ENCODE results near the gene NANOS1. TPM values are rescaled to one million over a fixed set of nuclear protein-coding genes. Genes with fewer than 3 reads are reported as not detected.

The NANOS1 gene
- 1 to 10 TPM; 2.5 to 4.4 TPM for total RNA-seq
- 3.8 TPM for polyA plus RNA-seq (ENCODE audit: insufficient read depth, low read depth, low replicate concordance)
- long read RNA-seq, donor 1, full-length matches to known transcripts: 46 of 431 reads
- long read RNA-seq, donor 1, partial matches to known transcripts: 375 of 431 reads
- long read RNA-seq, donor 1, other reads (novel, unspliced or antisense): 10 of 431 reads
- long read RNA-seq, donor 2, full-length matches to known transcripts: 24 of 24 reads
- long read RNA-seq, donor 2, partial matches to known transcripts: 0 of 24 reads
- long read RNA-seq, donor 2, other reads (novel, unspliced or antisense): 0 of 24 reads

- intact Hi-C loops (cut with DNase I; ENCODE audit: low total_unique reads): no loop called here
- H3K4me1 ChIP-seq: no peaks in the 10 kb centered on the region
- H3K4me3 ChIP-seq: peak within 1 kb of the TSS; percentile 55
- TF ChIP-seq POLR2A (IDR thresholded peaks at IDR 0.05): no peak
- TF ChIP-seq CTCF (IDR thresholded peaks at IDR 0.05): no peak
- H3K27me3 ChIP-seq: no peaks in the 10 kb centered on the region
- no peaks in the 10 kb centered on the region for H3K36me3 ChIP-seq (ENCODE audit: low read depth, missing control alignments)
- peak within 1 kb of the TSS in 1 of 2 donors; percentile 41 for H3K27ac ChIP-seq
- H3K9me3 ChIP-seq: no peaks in the 10 kb centered on the region
- WGBS, 2 donors: 0% methylated on average over 73 of the region's 136 CpGs; no CpG with 5 or more reads in 1 of the 2 donors
- DNase-seq: no peak
Observed at GRCh38 chr10:119029613-119030420, at the start of gene NANOS1. Gene NANOS1, plus strand, starts transcription at chr10:119029714. Its CDS starts 88 bp downstream, at chr10:119029802.

- intact Hi-C loops (cut with DNase I; ENCODE audit: low total_unique reads): no loop called here
- no peaks in the 10 kb centered on the region for H3K9me3 ChIP-seq
Observed at GRCh38 chr10:118980135-118980865, 49.2 kb upstream of the NANOS1 start.

GRCh38 chr10:118980870-118981269 is 48.6 kb upstream of the NANOS1 start:
- DNase-seq: no peak
- no peaks in the 10 kb centered on the region for H3K9me3 ChIP-seq
- H3K4me3 ChIP-seq: no peak overlapping the region
- no peaks in the 10 kb centered on the region for H3K36me3 ChIP-seq (ENCODE audit: low read depth, missing control alignments)
- no peaks in the 10 kb centered on the region for H3K27me3 ChIP-seq
- 73 to 77% methylated on average over 6 of the region's 6 CpGs for WGBS, 2 donors
- intact Hi-C loops (cut with DNase I; ENCODE audit: low total_unique reads): no loop called here
- no peak for TF ChIP-seq POLR2A (IDR thresholded peaks at IDR 0.05)
- no peak for TF ChIP-seq CTCF (IDR thresholded peaks at IDR 0.05)
- H3K4me1 ChIP-seq: no peaks in the 10 kb centered on the region
- H3K27ac ChIP-seq: no peak overlapping the region

More at GRCh38 chr10:118980135-118980865, 49.2 kb upstream of the NANOS1 start:
- H3K27ac ChIP-seq: no peak overlapping the region
- H3K4me1 ChIP-seq: no peaks in the 10 kb centered on the region
- H3K36me3 ChIP-seq (ENCODE audit: low read depth, missing control alignments): no peaks in the 10 kb centered on the region
- H3K4me3 ChIP-seq: no peak overlapping the region
- TF ChIP-seq POLR2A (IDR thresholded peaks at IDR 0.05): no peak
- no peak for TF ChIP-seq CTCF (IDR thresholded peaks at IDR 0.05)
- no peak for DNase-seq
- no peaks in the 10 kb centered on the region for H3K27me3 ChIP-seq
- WGBS, 2 donors: 83 to 91% methylated on average over 17 of the region's 17 CpGs

GRCh38 chr10:118981946-118982345 is 47.6 kb upstream of the NANOS1 start:
- TF ChIP-seq CTCF (IDR thresholded peaks at IDR 0.05) (no peak), POLR2A (IDR thresholded peaks at IDR 0.05) (no peak)
- intact Hi-C loops (cut with DNase I; ENCODE audit: low total_unique reads): no loop called here
- H3K4me3 ChIP-seq: no peak overlapping the region
- 87% methylated on average over 9 to 11 of the region's 11 CpGs for WGBS, 2 donors
- H3K9me3 ChIP-seq: no peaks in the 10 kb centered on the region
- H3K27me3 ChIP-seq: no peaks in the 10 kb centered on the region
- H3K36me3 ChIP-seq (ENCODE audit: low read depth, missing control alignments): no peaks in the 10 kb centered on the region
- H3K27ac ChIP-seq: no peak overlapping the region
- DNase-seq: no peak
- H3K4me1 ChIP-seq: no peaks in the 10 kb centered on the region
